HTR-8/SVneo (cell line): ENCODE results near the gene NSUN6.

Experiments used
- DNase-seq: peaks from one replicate; pipeline ENCODE4 v3.0.0; 2011; ENCODE audit warnings: low spot score, mixed read lengths; ENCODE audit not compliant: insufficient read length
- FAIRE-seq: peaks from 2 replicates; lab custom pipeline; 2011; peaks lifted over from hg19 to GRCh38; lab: Jason Lieb, UNC

Gene NSUN6

DNA sequence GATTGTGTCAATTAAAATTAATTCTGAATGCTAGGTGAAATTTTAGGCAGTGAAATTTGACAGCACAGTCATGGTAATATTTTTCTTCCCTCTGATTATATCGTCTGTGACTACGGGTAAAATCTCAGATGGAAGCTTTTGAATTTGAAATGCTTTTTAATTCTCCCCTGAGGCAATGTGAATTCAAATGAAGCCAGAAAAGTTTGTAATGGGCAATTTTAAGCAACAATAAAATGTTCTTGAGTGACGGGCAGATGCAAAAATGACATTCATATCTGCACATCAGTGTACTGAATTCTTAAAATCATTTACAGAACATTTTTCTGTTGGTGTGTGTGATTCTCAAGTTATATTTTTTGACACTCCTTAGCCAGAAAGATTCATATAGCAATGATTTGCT, 134.5 kb downstream of the NSUN6 start:
- DNase-seq (no peak), FAIRE-seq (no peak)

GRCh38 chr10:18514537-18514936, 136.8 kb downstream of the NSUN6 start:
- no peak for DNase-seq
- no peak for FAIRE-seq

DNA sequence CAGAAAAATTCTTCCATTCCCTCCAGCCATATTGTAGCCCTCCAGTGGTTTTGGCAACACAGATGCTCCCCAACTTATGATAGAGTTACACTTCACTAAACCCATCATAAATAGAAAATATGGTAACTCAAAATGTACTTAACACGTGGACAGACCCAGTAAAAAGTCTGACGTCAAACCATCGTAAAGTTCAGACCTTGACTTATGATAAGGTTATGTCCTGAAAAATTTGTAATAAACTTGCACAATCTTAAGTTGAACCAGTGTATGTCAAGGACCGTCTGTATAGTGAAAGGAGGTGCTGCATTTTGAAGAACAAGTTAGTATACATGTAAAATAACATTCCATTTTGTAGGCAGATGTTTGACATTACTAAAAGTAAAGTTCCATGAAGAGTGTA, 142.8 kb downstream of the NSUN6 start:
- FAIRE-seq = no peak

GRCh38 chr10:18505456-18506118, 145.8 kb downstream of the NSUN6 start:
- DNase-seq (peak; percentile 2), FAIRE-seq (no peak)

More for the DNA sequence above, 142.8 kb downstream of the NSUN6 start:
- no peak for DNase-seq

DNA sequence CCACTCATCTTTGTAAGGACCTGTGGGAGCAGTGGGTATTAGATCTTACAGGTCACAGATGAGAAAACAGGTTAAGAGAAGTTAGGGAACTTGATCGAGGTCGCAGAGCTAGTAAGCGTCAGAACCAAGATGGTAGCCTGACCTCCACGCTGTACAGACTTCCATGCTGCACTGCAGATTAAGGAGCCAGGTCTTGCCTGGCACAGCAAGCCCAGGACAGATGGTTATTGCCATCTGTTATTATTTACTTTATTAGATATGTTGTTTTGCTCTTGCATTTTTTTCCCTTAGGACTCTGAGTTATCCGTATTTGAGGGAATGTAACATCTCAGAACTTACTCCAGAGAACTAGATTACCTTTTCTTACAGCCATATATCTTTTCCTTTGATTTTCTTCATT, 147.2 kb downstream of the NSUN6 start:
- no peak for DNase-seq
- no peak for FAIRE-seq

GRCh38 chr10:18501629-18502028, 149.8 kb downstream of the NSUN6 start:
- DNase-seq (no peak), FAIRE-seq (no peak)

DNA sequence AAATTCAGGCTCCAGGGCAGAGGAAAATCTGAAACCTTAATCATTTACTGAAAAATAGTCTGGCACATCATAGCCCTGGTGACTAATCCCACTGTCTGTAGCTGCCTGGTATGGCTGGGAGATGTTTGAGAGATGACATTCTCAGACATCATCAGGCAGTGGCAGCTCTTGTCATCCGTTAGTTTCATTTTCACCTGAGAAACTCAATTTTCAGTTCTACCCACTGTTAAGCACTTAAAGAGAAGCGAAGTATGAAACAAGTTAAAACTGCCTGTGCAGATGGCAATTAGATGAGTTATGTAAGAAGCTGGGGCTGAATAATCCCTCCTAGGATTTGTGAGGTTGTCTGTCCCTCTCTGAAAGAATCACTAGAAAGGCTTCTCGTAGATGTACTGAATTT, 150.2 kb downstream of the NSUN6 start:
- peak; percentile 76 for FAIRE-seq
- DNase-seq = peak; percentile 58

- FAIRE-seq (no peak), DNase-seq (no peak)
Observed at GRCh38 chr10:18500576-18500975, 150.8 kb downstream of the NSUN6 start.

DNA sequence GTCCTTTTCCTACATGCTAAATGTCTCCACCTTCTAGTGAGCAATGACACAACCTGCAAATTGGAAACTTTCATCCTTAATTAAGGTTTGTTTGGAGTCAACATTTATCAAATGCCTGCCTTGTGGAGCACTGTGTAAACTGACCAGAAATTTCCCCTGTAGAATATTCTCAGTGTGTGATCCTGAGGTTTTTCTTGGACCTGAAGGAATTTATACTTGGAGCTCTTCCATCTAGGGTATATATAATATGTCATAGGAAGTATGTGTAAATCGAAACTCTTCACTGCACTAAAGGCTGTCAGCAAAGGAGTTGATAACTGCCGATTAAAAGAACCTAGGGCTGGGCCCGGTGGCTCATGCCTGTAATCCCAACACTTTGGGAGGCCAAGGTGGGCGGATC, 152.4 kb downstream of the NSUN6 start:
- DNase-seq = peak; percentile 2
- FAIRE-seq = no peak

GRCh38 chr10:18497806-18498369, 153.5 kb downstream of the NSUN6 start:
- FAIRE-seq = no peak

More at GRCh38 chr10:18497806-18498369, 153.5 kb downstream of the NSUN6 start:
- DNase-seq = no peak
